Left colon (tissue), 2 donors: ENCODE measurements around the gene IP6K1. TPM values are rescaled to one million over a fixed set of nuclear protein-coding genes. Genes with fewer than 3 reads are reported as not detected.
"Not testable (repeated sequence)": the region's sequence is repeated elsewhere in the genome, so short reads cannot be mapped to it uniquely, and the experiment has no call there.

Experiments used
- ATAC-seq: fragments of 200-7000 bp; cut with Tn5 transposase; one replicate; pipeline ENCODE4 v1.9.1; 2020; ENCODE audit warnings: mild to moderate bottlenecking, moderate library complexity
- DNase-seq, 2 donors: peaks; one replicate each; pipeline ENCODE4 v3.0.0-alpha.2; 2020
- intact Hi-C, 2 donors: fragments of 100-400 bp; cut with DNase I in 1 of 2; cut with micrococcal nuclease in 1 of 2; formaldehyde crosslinking; loops; one replicate each; pipeline versions ENCODE4 v1.11.2 to v1.14.0; 2022; cut with DNase I, micrococcal nuclease
- total RNA-seq, 2 donors: library from RNA; stranded (reverse); fragmentation: NEBNext Ultra II Directional; extraction: Animal tissue kit (Norgen Biotek cat#: 25700); gene quantifications; one replicate each; pipeline ENCODE4 v1.2.1, GENCODE V29; 2021
- donor health status: DM: no; HTN: no; CAD: no.
- donor health status: DM: yes; HTN: yes; CAD: no.

Gene IP6K1
- total RNA-seq, 2 donors from 2014 or later = 29.2 to 36.9 TPM

GRCh38 chr3:49703443-49703927, 82.9 kb downstream of the IP6K1 start:
- DNase-seq = peak; percentile 54 to 62
- intact Hi-C loops = loop anchor here in 1 of 2 donors (5.0 kb wide), 1 partner anchor 134 kb away; no protein-coding TSS in a partner anchor

GRCh38 chr3:49702672-49703071, 83.7 kb downstream of the IP6K1 start:
- intact Hi-C loops = loop anchor here in 1 of 2 donors (5.0 kb wide), 1 partner anchor 135 kb away; no protein-coding TSS in a partner anchor
- DNase-seq = no peak
- ATAC-seq = no peak

More at GRCh38 chr3:49703443-49703927, 82.9 kb downstream of the IP6K1 start:
- peak; percentile 92 for ATAC-seq

- intact Hi-C loops = loop anchor here in 1 of 2 donors (5.0 kb wide), 1 partner anchor 136 kb away; no protein-coding TSS in a partner anchor
- ATAC-seq (no peak), DNase-seq (no peak)
Observed at GRCh38 chr3:49701388-49702077, 84.8 kb downstream of the IP6K1 start.

GRCh38 chr3:49700453-49701128, 85.8 kb downstream of the IP6K1 start:
- DNase-seq = no peak
- no peak for ATAC-seq
- intact Hi-C loops = loop anchor here in 1 of 2 donors (5.0 kb wide), 1 partner anchor 137 kb away; no protein-coding TSS in a partner anchor

GRCh38 chr3:49700014-49700413, 86.3 kb downstream of the IP6K1 start:
- no peak for ATAC-seq
- intact Hi-C loops = loop anchor here in 1 of 2 donors (5.0 kb wide), 1 partner anchor 137 kb away; no protein-coding TSS in a partner anchor

GRCh38 chr3:49699281-49699979, 86.9 kb downstream of the IP6K1 start:
- intact Hi-C loops = no loop called here
- DNase-seq (no peak), ATAC-seq (no peak)

More at GRCh38 chr3:49700014-49700413, 86.3 kb downstream of the IP6K1 start:
- DNase-seq = no peak

GRCh38 chr3:49695350-49696015, 90.9 kb downstream of the IP6K1 start:
- ATAC-seq = peak; percentile 19
- intact Hi-C loops, DNase-seq: not testable (repeated sequence)

- ATAC-seq, DNase-seq, intact Hi-C loops: not testable (repeated sequence)
Observed at GRCh38 chr3:49694409-49695070, 91.8 kb downstream of the IP6K1 start.

GRCh38 chr3:49691481-49691880, 94.9 kb downstream of the IP6K1 start:
- DNase-seq, intact Hi-C loops: not testable (repeated sequence)
- peak; percentile 55 for ATAC-seq

GRCh38 chr3:49690856-49691255, 95.5 kb downstream of the IP6K1 start:
- ATAC-seq, DNase-seq, intact Hi-C loops: not testable (repeated sequence)

GRCh38 chr3:49689908-49690624, 96.3 kb downstream of the IP6K1 start:
- ATAC-seq, intact Hi-C loops, DNase-seq: not testable (repeated sequence)

GRCh38 chr3:49689046-49689907, 97.1 kb downstream of the IP6K1 start, which contains the start of the genes MST1 and RNF123:
Gene MST1, minus strand, starts transcription at chr3:49689474. Its CDS starts 783 bp downstream, at chr3:49688691.
Gene RNF123, plus strand, starts transcription at chr3:49689557. Its CDS starts 1,609 bp downstream, at chr3:49691166.
- peak; percentile 86 to 93 for DNase-seq
- peak; percentile 70 for ATAC-seq
- intact Hi-C loops = no loop called here

GRCh38 chr3:49688338-49689045, 97.8 kb downstream of the IP6K1 start:
- intact Hi-C loops, ATAC-seq, DNase-seq: not testable (repeated sequence)

- DNase-seq, intact Hi-C loops, ATAC-seq: not testable (repeated sequence)
Observed at GRCh38 chr3:49687424-49687795, 98.9 kb downstream of the IP6K1 start.

GRCh38 chr3:49686769-49687423, 99.4 kb downstream of the IP6K1 start:
- intact Hi-C loops = not testable (repeated sequence)

More at GRCh38 chr3:49686769-49687423, 99.4 kb downstream of the IP6K1 start:
- DNase-seq (peak; percentile 82), ATAC-seq (peak; percentile 64)
